ENCODE results near the gene RANBP17. TPM values are rescaled to one million over a fixed set of nuclear protein-coding genes. Genes with fewer than 3 reads are reported as not detected.

The RANBP17 gene
- total RNA-seq, 4 donors from 2014 or later = 4.4 to 11.7 (median 6.0) TPM

GRCh38 chr5:170832241-170832640 lies 29.6 kb upstream of the RANBP17 start:
- TF ChIP-seq, protein P1, sequence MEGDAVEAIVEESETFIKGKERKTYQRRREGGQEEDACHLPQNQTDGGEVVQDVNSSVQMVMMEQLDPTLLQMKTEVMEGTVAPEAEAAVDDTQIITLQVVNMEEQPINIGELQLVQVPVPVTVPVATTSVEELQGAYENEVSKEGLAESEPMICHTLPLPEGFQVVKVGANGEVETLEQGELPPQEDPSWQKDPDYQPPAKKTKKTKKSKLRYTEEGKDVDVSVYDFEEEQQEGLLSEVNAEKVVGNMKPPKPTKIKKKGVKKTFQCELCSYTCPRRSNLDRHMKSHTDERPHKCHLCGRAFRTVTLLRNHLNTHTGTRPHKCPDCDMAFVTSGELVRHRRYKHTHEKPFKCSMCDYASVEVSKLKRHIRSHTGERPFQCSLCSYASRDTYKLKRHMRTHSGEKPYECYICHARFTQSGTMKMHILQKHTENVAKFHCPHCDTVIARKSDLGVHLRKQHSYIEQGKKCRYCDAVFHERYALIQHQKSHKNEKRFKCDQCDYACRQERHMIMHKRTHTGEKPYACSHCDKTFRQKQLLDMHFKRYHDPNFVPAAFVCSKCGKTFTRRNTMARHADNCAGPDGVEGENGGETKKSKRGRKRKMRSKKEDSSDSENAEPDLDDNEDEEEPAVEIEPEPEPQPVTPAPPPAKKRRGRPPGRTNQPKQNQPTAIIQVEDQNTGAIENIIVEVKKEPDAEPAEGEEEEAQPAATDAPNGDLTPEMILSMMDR (IDR thresholded peaks at IDR 0.05; ENCODE audit: low read depth) = no peak

- TF ChIP-seq, protein P1 (IDR thresholded peaks at IDR 0.05; ENCODE audit: low read depth) = no peak
These were observed 25.6 kb upstream of the RANBP17 start for GRCh38 chr5:170836226-170836625.

DNA sequence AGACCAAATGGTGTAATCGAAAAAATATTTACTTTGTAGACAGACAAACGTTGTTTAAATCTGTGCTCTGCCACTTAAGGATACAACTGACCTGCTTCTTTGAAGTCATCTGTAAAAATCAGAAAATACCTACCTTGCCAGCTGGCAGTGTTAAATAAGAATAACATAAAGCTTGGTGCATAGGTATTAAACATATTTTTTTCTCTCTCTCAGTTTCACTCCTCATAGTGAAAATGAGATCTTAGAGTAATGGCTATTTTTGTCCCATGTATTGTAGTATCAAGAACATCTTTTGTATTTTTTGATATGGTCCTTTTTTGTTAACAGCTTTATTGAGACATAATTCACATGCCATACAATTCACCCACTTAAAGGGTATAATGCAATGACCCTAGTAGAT lies 17.9 kb upstream of the RANBP17 start:
- TF ChIP-seq, protein P1 (IDR thresholded peaks at IDR 0.05; ENCODE audit: low read depth) = no peak

- TF ChIP-seq, protein P1 (IDR thresholded peaks at IDR 0.05; ENCODE audit: low read depth) = no peak
These were observed 17.2 kb upstream of the RANBP17 start for GRCh38 chr5:170844651-170845050.

DNA sequence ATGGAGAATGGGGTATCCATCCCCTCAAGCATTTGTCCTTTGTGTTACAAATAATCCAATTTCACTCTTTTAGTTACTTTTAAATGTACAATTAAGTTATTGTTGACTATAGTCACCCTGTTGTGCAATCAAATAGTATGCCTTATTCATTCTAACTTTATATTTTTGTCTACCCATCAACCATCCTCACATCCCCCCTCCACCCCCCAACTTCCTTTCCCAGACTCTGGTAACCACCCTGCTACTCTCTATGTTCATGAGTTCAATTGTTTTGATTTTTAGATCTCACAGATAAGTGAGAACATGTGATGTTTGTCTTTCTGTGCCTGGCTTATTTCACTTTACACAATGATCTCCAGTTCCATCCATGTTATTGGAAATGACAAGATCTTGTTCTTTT lies 15.4 kb upstream of the RANBP17 start:
- TF ChIP-seq, protein P1 (IDR thresholded peaks at IDR 0.05; ENCODE audit: low read depth) = no peak

GRCh38 chr5:170846846-170847245 lies 15.0 kb upstream of the RANBP17 start:
- TF ChIP-seq, protein P1 (IDR thresholded peaks at IDR 0.05; ENCODE audit: low read depth) = no peak

GRCh38 chr5:170848033-170848432 lies 13.8 kb upstream of the RANBP17 start:
- TF ChIP-seq, protein P1 (IDR thresholded peaks at IDR 0.05; ENCODE audit: low read depth) = no peak

Data from subcutaneous adipose tissue (tissue), 4 donors.